ENCODE measurements around the gene EXOC3L1.
A peak's percentile ranks its signal among the peaks of the same experiment; 100 is the strongest.

Gene EXOC3L1

DNA sequence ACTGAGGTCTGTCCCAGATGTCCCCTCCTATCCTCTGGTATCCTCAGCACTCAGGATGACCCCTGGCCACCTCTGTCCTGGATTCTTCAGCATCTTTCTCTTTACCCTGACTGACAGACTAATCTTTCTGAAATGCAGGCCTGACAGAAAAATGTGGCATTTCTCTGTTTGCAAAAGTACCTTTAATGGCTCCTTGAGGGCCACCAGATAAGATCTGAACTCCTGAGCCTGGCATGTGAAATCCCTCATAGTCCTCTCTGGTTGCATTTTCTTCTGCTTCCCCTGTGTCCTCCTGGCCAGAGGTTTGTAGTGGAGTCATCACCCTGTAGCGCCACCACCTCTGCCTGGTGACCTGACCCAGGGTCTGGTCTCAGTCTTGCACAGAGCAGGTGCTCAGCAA, 6.9 kb upstream of the EXOC3L1 start:
- H3K4me3 ChIP-seq (ENCODE audit: control insufficient read depth, low read depth, low read length): no peak overlapping the region
- TF ChIP-seq, protein P1, sequence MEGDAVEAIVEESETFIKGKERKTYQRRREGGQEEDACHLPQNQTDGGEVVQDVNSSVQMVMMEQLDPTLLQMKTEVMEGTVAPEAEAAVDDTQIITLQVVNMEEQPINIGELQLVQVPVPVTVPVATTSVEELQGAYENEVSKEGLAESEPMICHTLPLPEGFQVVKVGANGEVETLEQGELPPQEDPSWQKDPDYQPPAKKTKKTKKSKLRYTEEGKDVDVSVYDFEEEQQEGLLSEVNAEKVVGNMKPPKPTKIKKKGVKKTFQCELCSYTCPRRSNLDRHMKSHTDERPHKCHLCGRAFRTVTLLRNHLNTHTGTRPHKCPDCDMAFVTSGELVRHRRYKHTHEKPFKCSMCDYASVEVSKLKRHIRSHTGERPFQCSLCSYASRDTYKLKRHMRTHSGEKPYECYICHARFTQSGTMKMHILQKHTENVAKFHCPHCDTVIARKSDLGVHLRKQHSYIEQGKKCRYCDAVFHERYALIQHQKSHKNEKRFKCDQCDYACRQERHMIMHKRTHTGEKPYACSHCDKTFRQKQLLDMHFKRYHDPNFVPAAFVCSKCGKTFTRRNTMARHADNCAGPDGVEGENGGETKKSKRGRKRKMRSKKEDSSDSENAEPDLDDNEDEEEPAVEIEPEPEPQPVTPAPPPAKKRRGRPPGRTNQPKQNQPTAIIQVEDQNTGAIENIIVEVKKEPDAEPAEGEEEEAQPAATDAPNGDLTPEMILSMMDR (conservative IDR thresholded peaks at IDR 0.05; ENCODE audit: control insufficient read depth, insufficient read depth, low read depth, low read length): no peak
- DNase-seq (ENCODE audit: low read depth): no peak

DNA sequence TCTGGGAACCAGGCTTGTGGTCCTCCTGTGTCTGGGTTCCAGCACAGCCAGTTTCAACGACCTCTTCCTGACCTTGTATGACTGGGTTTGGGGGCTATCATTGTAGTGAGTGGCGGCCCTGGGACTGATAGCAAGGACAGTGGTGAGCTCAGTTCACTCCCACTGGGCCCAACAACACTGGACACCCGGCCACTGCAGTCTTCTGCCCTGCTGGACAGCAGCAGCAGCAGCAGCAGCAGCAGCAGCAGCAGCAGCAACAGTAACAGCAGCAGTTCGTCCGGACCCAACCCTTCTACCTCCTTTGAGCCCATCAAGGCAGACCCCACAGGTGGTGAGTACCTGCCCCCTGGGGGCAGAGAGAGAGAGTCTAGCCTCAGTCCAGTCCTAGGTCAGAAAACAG, 5.7 kb upstream of the EXOC3L1 start:
- H3K4me3 ChIP-seq (ENCODE audit: control insufficient read depth, low read depth, low read length): no peak overlapping the region
- DNase-seq (ENCODE audit: low read depth): no peak
- TF ChIP-seq, protein P1 (conservative IDR thresholded peaks at IDR 0.05; ENCODE audit: control insufficient read depth, insufficient read depth, low read depth, low read length): no peak

DNA sequence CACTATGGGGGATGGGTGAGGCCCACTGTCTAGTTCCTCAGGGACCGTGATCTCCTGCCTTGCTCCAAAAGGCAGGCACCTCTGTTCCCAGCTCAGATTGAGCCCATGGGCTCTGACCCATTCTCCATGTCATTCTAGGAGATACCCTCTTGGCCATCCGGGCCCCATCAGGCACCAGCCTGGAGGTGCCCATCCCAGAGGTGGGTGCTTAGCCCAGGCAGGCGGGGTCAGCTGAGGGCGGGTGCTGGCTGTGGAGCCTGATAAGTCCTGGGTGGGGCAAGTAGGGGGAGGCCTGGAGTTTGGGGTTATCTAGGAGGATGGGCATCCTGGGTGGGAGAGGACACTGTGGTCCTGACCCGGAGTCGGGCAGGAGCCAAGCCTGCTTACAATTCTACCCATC, 4.3 kb upstream of the EXOC3L1 start:
- no peak for DNase-seq (ENCODE audit: low read depth)
- no peak overlapping the region for H3K4me3 ChIP-seq (ENCODE audit: control insufficient read depth, low read depth, low read length)
- TF ChIP-seq, protein P1 (conservative IDR thresholded peaks at IDR 0.05; ENCODE audit: control insufficient read depth, insufficient read depth, low read depth, low read length): no peak

DNA sequence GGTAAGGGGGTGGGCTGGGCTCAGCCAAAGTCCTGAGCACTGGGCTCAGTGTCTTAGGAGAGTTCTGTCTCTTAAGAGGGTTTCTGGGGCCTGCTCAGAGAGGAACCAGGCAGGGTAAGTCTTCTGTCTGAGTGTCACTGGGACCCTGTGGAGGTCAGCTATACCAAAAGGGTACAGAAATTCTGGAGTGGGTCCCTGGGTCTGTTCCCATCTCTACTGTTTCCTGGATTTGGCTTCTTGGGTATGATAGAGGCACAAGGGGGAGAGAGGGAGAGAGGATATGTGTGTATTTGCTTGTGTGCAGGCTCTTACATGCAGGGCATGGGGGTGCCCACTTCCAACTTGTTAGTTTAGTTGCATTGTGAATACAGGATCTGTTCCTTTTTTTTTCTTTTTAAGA, 3.6 kb upstream of the EXOC3L1 start:
- TF ChIP-seq, protein P1 (conservative IDR thresholded peaks at IDR 0.05; ENCODE audit: control insufficient read depth, insufficient read depth, low read depth, low read length): no peak
- DNase-seq (ENCODE audit: low read depth): no peak
- H3K4me3 ChIP-seq (ENCODE audit: control insufficient read depth, low read depth, low read length): peak overlapping the region; percentile 95

DNA sequence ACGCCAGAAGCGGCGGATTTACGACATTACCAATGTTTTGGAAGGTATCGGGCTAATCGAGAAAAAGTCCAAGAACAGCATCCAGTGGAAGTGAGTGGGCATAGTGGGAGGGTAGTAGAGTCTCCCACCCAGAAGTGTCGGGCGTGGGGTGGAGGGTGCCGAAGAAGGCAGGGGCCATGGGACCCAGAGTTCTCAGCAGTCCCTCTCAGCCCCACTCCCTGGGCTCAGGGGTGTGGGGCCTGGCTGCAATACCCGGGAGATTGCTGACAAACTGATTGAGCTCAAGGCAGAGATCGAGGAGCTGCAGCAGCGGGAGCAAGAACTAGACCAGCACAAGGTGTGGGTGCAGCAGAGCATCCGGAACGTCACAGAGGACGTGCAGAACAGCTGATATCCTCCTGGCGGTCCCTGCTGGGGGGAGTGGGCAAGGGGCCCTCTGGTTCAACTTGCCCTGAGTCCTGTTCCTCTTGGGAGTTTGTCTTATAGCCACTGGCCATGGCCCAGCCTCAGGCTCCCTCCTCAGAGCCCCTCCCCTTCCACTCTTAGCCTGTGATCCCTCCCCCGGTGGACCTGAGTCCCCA, 2.9 kb upstream of the EXOC3L1 start:
- DNase-seq (ENCODE audit: low read depth): no peak
- TF ChIP-seq, protein P1 (conservative IDR thresholded peaks at IDR 0.05; ENCODE audit: control insufficient read depth, insufficient read depth, low read depth, low read length): no peak
- peak overlapping the region; percentile 95 for H3K4me3 ChIP-seq (ENCODE audit: control insufficient read depth, low read depth, low read length)

DNA sequence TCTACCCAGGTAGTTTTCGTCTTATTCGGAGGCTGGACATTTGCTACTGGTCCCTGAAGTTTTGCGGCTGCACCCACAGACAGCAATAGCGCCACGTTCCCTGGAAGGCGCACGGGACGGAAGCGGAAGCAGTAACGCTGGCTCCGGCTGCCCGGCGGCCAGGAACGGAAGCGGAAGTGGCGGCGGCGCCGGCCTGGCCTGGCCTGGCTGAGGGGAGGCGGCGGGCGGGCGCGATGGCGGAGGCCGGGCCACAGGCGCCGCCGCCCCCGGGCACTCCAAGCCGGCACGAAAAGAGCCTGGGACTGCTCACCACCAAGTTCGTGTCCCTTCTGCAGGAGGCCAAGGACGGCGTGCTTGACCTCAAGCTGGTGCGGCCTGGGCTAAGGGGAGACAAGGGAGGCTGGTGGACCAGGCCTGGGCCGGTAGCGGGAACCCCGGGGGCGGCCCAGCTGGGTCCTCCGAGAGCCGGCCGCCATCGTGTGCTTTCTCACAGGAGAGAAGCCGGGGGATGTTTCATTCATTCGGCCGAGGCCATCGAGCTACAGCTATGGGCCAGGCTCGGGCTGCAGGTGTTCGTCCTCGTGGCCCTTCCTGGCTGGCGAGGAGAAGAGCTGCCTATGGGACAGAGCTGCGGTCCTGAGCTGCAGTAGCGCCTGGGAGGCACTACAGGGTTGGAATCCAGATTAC, 2.2 kb upstream of the EXOC3L1 start, which contains the start of gene E2F4:
Gene E2F4 (plus strand): TSS at position 161 of the 687 bp plus-strand sequence. CDS start 73 bp downstream, at position 234.
- H3K4me3 ChIP-seq (ENCODE audit: control insufficient read depth, low read depth, low read length): peak within 1 kb of the TSS; percentile 95
- TF ChIP-seq, protein P1 (conservative IDR thresholded peaks at IDR 0.05; ENCODE audit: control insufficient read depth, insufficient read depth, low read depth, low read length): no peak
- peak; percentile 89 for DNase-seq (ENCODE audit: low read depth)
